AG09319 (cell line): ENCODE measurements around the gene CUBN.
A peak's percentile ranks its signal among the peaks of the same experiment; 100 is the strongest.

ENCODE experiments used
- DNase-seq: peaks from one replicate; pipeline ENCODE4 v3.0.0-alpha.2; 2010; ENCODE audit warnings: low read depth; ENCODE audit errors: extremely low read depth
- CTCF ChIP-seq: IDR thresholded peaks from 2 replicates; pipeline ENCODE4 v1.5.1; 2011; ENCODE audit warnings: low read depth, mild to moderate bottlenecking, inconsistent platforms, low read length, moderate library complexity

Gene CUBN

DNA sequence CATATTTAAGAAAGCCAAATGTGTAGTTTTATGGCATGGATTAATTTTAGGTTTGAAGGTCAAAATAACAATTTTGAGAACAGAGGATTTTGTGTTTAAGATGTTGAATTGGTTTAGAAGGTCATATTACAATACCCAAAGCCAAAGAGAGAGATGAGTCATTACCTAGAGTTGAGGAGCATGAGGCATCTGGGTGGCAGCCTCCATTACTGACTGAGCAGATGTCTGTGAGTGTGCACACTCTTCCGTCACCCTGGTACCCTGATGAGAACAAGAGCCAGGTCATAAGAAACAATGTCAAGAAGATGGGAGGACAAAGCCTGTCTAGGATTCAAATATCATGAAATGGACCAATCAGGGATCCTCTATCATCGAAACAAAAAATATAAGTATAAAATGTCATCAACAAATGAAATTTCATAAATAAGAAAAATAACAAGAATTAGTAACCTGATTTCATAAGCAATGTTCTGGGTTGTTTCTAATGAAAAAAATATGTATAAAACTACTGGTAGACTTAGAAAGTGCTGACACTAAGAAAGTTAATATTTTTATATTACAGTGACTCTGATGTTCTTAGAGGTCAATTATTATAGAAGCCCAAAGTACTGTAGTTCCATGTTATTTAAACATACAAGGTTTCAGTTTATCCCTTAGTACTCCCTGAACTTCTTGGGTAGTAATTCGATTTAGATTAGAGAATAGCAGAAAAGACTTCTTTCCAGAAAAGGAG lies 20.0 kb downstream of the CUBN start:
- peak; percentile 16 for DNase-seq

GRCh38 chr10:17109046-17109445 lies 20.6 kb downstream of the CUBN start:
- no peak for DNase-seq
- no peak for TF ChIP-seq CTCF

More for the DNA sequence above, 20.0 kb downstream of the CUBN start:
- TF ChIP-seq CTCF = no peak

- DNase-seq = no peak
- TF ChIP-seq CTCF = no peak
These were observed 22.6 kb downstream of the CUBN start for GRCh38 chr10:17106991-17107390.

DNA sequence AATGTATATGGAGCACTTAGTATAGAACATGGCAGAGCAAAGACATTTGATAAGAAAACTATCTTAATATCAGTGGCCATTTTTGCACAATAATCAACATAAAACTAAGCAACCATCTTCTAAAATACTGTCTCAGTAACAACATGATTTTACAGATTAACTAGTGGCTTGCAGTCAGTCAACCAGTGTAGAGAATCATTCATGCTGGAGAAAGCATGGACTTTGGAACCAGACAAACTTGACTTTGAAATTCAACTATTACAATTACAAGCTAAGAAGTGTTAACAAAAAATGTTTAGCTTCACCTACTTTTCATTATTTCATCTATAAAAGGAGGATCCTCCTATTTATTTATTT lies 27.7 kb downstream of the CUBN start:
- DNase-seq = no peak
- no peak for TF ChIP-seq CTCF

DNA sequence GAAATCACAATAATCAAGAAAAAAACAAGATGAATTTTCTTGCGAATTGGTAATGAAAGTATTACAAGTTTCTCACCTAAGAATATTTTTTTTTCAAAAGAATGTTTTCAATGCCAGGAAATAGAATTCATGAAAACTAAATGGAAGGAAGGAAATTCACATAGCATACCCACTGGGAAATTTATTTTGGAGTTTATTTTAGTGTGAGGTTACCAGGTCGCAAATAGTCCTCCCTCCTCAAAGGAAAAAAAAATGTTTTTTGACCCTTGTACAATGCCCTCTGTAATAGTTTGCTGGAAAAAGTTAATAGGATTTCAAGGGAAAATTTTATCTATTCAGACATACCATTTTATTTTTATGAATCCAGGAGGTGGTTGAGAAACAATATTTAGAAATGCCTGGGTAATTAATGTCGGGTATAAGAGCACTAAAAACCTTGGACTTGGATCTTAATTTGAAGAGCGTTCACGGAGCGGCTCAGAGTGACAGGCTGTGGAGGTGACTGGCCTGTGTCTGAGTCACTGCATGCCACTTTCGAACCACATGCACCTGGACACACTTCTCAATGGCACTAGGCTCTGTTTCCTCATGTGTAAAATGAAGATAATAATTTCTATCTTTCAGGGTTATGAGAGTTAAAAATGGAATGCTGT lies 28.2 kb downstream of the CUBN start:
- no peak for DNase-seq
- no peak for TF ChIP-seq CTCF

DNA sequence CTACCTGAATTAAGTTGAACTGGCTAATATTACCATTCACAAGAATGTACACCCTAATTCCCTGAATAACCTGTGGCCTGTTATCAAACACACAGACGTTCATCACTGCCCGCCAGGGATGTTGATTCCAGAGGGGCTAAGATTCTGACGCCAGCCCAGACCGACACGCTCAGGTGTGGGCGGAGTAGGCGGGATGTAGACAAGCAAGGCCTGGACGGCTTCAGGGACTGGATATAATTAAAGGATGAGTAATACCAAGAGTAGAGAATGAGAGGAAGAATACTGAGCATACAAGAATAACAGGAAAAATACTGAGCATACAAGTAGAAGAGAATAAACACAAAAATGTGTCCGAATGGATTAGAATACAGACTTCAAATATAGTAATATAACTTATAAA lies 29.0 kb downstream of the CUBN start:
- no peak for TF ChIP-seq CTCF

GRCh38 chr10:17098012-17098411 lies 31.6 kb downstream of the CUBN start:
- no peak for TF ChIP-seq CTCF
- DNase-seq = no peak

More for the DNA sequence above, 29.0 kb downstream of the CUBN start:
- DNase-seq = no peak
